TTC549 (cell line): Measurements from ENCODE around the gene DLGAP4.

ENCODE experiments used
- FAIRE-seq: peaks from 2 replicates; lab custom pipeline; 2012; peaks lifted over from hg19 to GRCh38; lab: Jason Lieb, UNC

The DLGAP4 gene

DNA sequence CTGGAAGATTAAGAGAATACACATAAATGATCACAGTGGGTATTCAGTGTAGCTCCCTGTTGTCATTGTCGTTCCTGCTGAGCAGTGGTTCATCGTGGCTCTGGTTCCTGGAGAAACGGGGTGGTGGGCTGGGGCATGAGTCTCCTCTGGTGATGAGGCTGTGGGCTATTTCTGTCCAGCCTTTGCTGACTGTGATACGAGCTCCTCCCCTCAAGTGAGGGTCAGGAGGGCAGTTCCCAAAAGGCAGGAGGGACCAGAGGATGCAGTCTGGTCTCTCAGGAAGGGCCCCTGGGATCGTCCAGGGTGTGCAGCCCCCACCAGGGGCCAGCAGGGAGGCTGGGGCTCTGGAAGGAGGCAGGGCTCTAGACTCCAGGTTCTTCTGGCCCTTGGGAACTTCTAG is 31.1 kb upstream of the DLGAP4 start:
- no peak for FAIRE-seq

DNA sequence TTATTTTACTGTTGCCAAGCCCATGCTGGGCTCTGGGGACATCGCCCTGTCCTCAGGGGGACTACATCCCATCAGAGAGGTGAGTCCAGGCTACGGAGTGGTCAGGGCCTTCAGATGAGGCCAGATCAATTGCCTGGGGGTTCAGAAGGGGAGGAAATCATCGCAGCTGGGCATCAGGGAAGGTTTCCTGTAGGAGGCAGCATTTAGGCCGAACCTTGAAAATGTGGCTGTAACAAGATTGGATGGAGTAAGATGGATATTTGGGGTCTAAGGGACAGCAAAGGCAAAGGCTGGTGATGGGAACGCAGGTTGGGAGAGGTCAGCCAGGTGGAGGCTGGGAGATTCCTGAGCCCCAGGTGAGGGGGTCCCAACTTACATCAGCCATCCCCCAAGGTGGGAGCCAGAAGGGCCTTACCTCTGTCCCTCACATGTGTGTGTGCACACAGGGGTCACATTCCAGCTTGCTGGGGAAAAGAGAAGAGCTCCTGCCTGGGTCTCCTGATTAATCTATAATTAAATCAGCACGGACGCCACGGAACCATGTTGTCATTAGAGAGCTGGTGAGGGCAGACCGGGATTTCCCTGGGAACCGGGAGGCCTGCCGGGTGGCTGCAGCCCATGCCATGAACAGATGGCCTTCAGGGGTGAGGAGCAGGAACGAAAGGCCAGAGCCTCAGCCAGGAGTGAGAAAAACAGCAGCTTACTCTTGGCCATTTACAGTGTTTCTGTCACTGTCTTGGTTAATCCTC is 30.5 kb upstream of the DLGAP4 start:
- FAIRE-seq: no peak

DNA sequence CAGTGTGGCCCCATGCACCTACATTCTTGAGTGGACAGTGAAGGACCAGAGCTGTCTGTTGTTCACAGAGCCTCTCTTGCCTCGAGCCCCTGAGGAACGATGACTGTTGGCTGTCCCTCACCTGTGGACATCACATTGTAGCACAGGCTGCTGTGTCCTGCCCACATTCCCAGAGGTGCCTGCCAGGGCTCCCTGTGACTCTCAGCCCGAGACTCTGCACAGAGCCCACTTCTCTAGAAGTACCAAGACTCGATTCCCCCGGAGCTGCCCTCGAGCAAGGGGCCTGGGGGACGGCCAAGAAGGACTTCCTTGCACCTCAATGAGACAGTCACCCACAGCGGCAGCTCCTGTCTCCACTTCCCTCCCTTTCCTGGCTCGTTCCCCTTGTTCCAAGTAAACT is 28.6 kb upstream of the DLGAP4 start:
- FAIRE-seq: no peak

DNA sequence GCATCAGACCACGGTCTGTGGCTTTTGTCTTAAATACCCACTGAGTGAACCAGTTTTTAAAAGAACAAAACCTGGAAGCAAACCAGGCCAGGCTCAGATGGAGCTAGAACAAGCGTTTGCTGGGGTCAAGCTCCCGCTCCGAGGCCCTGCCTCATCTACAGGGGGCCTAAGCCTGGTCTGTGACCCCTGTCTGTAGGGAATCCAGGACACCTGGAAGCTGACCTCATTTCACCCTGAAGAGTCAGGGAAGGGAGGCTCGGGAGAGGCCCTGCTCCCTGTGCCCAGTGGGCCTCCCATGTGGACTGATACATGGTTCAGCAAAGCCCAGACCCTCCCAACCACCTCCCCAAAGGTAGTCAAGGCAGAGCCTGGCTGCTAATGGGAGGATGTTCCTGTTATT is 26.8 kb upstream of the DLGAP4 start:
- FAIRE-seq: no peak

GRCh38 chr20:36279776-36280175 is 26.4 kb upstream of the DLGAP4 start:
- FAIRE-seq: no peak

- FAIRE-seq: no peak
These were observed 24.3 kb upstream of the DLGAP4 start for GRCh38 chr20:36281785-36282380.

GRCh38 chr20:36284751-36285150 is 21.4 kb upstream of the DLGAP4 start:
- no peak for FAIRE-seq

- FAIRE-seq: no peak
These were observed 20.2 kb upstream of the DLGAP4 start for GRCh38 chr20:36285746-36286447.

- FAIRE-seq: no peak
These were observed 8.5 kb upstream of the DLGAP4 start for GRCh38 chr20:36297656-36298055.

- FAIRE-seq: no peak
These were observed 8.1 kb upstream of the DLGAP4 start for GRCh38 chr20:36298061-36298460.

- no peak for FAIRE-seq
These were observed 7.3 kb upstream of the DLGAP4 start for GRCh38 chr20:36298795-36299339.

DNA sequence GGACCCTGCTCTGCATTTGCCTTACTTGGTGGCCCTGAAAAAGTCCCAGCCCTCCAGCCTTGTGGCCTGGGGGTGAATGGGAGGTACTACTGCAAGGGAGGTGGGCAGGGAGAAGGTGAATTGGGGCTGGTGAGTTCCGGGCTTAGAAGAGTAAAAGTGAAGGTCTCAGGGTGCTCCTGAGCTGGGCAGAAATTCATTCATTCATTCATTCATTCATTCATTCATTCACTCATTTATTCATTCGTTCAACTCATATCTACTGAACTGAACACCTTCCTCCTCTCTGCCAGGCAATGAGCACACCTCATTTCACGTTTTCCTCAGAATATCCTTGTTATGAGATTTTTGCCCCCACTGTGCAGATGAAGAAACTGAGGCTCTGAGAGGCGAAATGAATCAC is 6.7 kb upstream of the DLGAP4 start:
- no peak for FAIRE-seq

DNA sequence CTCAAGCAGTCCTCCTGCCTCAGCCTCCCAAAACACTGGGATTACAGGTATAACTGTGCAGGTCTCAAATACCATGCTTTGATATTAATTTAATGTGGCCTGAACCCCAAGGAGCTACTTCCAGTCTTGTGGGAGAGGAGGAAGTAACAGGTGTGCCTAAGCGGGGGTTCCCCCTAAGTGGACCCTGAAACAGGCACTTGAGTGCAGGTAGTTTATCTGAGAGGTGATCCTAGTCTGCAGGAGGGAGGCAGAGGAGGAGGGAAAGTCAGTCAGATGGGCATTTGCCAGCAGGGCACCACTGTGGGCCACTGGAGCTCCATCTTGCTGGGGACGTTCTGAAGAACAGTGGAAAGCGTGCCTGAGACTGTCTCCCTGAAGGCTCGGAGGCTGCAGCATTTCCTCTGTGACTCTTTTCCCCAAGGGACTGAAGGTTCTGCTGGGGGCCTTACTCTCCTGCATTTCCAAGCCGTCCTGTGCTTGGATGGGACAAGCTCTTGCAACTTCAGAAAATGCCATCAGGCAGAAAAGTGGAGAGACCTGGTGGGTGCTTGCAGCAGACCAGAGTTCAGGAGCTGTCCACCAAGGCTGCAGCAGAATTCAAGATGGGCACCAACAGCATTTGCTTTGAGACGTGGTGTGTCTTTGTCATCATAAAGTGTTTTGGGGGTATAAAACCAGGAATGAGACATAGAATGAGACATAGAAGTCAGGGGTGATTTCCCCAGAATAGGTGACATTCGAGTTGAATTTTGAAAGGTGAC is 4.6 kb upstream of the DLGAP4 start:
- FAIRE-seq: no peak

DNA sequence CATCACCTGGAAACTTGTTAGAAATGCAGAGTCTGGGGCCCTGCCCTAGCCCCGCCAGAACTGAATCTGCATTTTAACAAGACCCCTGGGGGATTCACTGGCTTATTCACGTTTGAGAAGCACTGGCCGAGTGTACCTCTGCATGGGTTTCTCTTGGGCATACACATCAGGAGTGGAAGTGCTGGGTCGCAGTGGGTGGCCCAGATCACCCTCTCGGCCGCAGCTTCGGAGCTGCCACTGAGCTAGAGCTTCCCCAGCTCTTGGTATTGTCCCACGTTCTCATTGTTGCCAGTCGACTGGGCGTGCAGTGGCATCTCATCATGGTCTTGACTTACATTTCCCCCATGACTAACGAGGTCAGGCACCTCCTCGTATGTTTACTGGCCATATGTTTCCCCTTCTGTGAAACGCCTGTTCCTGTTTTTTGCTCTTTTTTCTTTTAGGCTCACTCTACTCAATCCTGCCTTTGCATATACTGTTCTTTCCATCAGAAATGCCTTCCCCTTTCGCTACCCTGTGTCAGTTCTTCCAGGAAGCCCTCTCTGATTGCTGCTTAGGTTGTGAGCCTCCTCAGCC is 3.0 kb upstream of the DLGAP4 start:
- no peak for FAIRE-seq

DNA sequence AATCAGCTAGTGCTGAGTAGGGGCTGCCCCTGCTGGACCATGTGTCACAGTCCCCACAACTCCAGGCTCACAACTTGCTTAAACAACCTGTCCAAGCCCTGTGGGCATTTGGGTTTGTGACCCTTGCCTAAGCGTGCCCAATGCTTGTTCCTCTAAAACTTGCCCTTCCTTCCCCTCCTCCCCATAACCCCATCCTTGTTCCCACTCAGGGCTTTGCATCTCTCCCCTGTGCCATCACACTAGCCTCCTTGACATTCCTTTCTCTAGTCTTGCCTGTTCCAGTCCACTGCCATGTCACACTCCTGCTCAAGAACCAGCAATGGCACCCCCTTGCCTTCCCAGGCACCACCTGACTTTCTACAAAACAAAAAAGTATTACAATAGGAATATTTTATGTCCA is 2.3 kb upstream of the DLGAP4 start:
- FAIRE-seq: no peak

- no peak for FAIRE-seq
These were observed 1.2 kb upstream of the DLGAP4 start for GRCh38 chr20:36304786-36305495.

- FAIRE-seq: no peak
These were observed 643 bp downstream of the DLGAP4 start for GRCh38 chr20:36306553-36307411.

GRCh38 chr20:36307412-36308325 is 1.5 kb downstream of the DLGAP4 start:
- FAIRE-seq: no peak

DNA sequence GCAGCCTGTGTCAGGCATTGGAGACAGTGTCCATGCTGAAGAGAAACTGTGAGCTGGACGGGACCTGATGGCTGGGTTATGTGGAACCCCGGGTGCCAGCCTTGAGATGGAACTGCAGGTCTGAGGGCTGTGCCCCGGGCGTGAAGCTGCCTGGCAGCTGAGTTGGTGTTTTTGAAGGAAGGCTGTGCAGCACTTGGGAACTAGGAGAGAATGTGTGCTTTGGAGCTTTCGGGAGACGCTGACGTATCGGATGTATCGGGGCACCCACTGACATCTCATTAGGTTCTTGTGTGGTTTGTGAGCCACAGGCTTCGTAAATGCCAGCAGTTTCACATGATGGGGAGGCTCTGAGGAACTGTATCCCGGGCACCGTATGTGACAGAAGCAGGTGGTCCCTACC is 2.2 kb downstream of the DLGAP4 start:
- FAIRE-seq: no peak
